ENCODE data around the gene NDUFS3.

Gene NDUFS3

GRCh38 chr11:47606731-47607130 is 27.9 kb downstream of the NDUFS3 start:
- no peak for DNase-seq (ENCODE audit: low spot score)
- CTCF ChIA-PET, result no interaction called here
- TF ChIP-seq, protein P1, sequence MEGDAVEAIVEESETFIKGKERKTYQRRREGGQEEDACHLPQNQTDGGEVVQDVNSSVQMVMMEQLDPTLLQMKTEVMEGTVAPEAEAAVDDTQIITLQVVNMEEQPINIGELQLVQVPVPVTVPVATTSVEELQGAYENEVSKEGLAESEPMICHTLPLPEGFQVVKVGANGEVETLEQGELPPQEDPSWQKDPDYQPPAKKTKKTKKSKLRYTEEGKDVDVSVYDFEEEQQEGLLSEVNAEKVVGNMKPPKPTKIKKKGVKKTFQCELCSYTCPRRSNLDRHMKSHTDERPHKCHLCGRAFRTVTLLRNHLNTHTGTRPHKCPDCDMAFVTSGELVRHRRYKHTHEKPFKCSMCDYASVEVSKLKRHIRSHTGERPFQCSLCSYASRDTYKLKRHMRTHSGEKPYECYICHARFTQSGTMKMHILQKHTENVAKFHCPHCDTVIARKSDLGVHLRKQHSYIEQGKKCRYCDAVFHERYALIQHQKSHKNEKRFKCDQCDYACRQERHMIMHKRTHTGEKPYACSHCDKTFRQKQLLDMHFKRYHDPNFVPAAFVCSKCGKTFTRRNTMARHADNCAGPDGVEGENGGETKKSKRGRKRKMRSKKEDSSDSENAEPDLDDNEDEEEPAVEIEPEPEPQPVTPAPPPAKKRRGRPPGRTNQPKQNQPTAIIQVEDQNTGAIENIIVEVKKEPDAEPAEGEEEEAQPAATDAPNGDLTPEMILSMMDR (conservative IDR thresholded peaks at IDR 0.05; ENCODE audit: low read depth), result no peak
- POLR2A ChIA-PET (ENCODE audit: low non-redundant PET), result no interaction called here
- H3K27ac ChIP-seq, result no peak overlapping the region

DNA sequence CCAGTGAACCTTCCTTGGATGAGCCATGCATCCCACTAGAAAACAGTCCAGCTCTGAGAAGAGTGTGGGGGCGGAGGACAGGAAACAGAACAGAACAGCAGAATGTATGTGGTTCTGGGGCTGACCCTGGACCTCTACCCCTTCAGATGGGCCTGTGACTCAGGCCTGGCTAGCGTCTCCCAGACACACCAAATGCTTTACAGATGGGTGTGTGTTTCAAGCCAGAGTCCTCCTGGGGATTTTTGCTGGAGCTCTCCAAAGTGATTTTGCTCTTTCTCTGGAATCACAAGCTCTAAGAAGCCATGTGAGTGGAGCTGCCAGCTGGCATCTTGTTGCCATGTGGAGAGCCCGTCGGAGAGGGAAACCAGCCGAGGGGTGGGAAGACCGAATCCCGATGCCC is 28.5 kb downstream of the NDUFS3 start:
- ChIA-PET CTCF (no interaction called here), POLR2A (ENCODE audit: low non-redundant PET) (no interaction called here)
- no peak for DNase-seq (ENCODE audit: low spot score)
- H3K27ac ChIP-seq, result no peak overlapping the region
- TF ChIP-seq, protein P1 (conservative IDR thresholded peaks at IDR 0.05; ENCODE audit: low read depth), result no peak

DNA sequence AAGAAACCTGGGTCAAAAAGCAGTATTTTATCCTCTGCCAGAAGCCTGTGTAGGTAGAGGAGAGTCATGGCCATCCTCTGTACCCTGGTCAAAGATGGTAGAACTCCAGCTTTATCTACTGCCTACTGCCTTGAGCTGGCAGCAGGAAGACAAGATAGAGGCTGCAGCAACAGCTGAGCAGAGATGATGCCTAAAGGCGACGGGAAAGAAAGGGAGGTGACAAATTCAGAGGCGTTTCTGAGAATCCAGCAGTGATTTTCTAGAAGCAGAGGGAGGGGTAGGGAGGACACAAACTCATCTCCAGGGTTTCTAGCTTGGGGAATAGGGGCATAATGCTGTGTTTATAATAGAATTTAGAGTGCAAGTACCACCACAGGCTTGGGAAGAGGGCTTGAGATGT is 30.8 kb downstream of the NDUFS3 start:
- ChIA-PET POLR2A (ENCODE audit: low non-redundant PET) (no interaction called here), CTCF (no interaction called here)
- no peak overlapping the region for H3K27ac ChIP-seq
- TF ChIP-seq, protein P1 (conservative IDR thresholded peaks at IDR 0.05; ENCODE audit: low read depth), result no peak
- no peak for DNase-seq (ENCODE audit: low spot score)

GRCh38 chr11:47611348-47611794 is 32.5 kb downstream of the NDUFS3 start:
- ChIA-PET POLR2A (ENCODE audit: low non-redundant PET) (no interaction called here), CTCF (interaction anchor here (0.7 to 1.0 kb wide), 2 partner anchors 15 to 40 kb away, joined by 4 to 5 read pairs; no protein-coding TSS in a partner anchor)
- H3K27ac ChIP-seq, result no peak overlapping the region
- no peak for DNase-seq (ENCODE audit: low spot score)
- TF ChIP-seq, protein P1 (conservative IDR thresholded peaks at IDR 0.05; ENCODE audit: low read depth), result no peak

DNA sequence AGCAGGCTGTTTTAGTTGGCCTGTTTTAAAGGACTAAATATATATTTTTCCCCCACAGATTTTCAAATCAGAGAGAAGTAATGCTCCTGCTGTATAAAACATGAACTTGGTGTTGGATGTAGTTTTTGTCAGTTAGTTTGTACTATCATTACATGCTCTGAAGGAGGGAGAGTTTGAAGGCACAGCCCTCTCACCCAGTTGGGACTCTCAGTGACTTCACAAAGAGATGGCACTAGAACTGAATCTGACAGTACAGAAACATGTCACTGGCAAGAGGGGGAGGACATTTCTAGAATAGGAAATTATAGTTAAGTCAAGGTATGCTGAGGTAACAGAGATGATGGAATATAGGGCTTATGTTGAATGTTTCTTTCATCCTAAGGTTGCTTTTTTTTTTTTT is 36.4 kb downstream of the NDUFS3 start:
- no peak overlapping the region for H3K27ac ChIP-seq
- no peak for DNase-seq (ENCODE audit: low spot score)
- TF ChIP-seq, protein P1 (conservative IDR thresholded peaks at IDR 0.05; ENCODE audit: low read depth), result no peak
- ChIA-PET POLR2A (ENCODE audit: low non-redundant PET) (interaction anchor here (0.6 kb wide), 2 partner anchors 11 to 191 kb away, joined by 3 to 5 read pairs; no protein-coding TSS in a partner anchor), CTCF (no interaction called here)

DNA sequence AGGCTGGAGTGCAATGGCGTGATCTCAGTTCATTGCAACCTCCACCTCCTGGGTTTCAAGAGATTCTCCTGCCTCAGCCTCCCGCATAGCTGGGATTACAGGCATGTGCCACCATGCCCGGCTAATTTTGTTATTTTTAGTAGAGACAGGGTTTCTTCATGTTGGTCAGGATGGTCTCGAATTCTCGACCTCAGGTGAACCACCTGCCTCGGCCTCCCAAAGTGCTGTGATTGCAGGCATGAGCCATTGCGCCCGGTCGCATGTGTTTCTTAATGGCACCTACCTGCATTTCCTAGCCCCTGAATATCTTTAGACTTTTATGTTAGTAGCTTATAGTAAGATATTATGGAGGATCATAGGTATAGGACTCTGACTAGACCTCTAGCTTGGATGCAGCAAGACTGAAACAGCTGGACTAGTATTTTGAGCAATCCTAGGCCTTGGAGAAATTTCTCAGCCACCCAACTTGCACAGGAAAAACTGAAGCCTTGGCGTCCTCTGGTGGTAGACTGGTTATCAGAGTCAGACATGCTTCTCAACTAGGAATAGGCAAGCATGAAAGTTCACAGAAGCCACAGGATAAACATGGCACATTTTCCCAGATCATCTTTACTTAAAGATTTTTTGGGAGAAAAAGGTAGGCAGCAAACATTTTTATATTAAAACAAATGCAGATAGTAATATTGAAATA is 38.0 kb downstream of the NDUFS3 start:
- ChIA-PET CTCF (interaction anchor here (0.6 to 1.2 kb wide), 4 partner anchors 10 to 432 kb away, joined by 3 to 5 read pairs (median 4); no protein-coding TSS in a partner anchor), POLR2A (ENCODE audit: low non-redundant PET) (no interaction called here)
- DNase-seq (ENCODE audit: low spot score), result peak; percentile 30
- H3K27ac ChIP-seq, result no peak overlapping the region
- TF ChIP-seq, protein P1 (conservative IDR thresholded peaks at IDR 0.05; ENCODE audit: low read depth), result peak; percentile 69

Measured in RWPE1 (cell line).